ENCODE results near the gene ACAD9.

GRCh38 chr3:128906031-128906803 is 26.8 kb downstream of the ACAD9 start:
- TF ChIP-seq CTCF (IDR thresholded peaks at IDR 0.05; ENCODE audit: insufficient read depth, low read depth, low read length) (no peak), EZH2 (IDR thresholded peaks at IDR 0.05; ENCODE audit: insufficient read depth, low read length) (no peak)
